Psoas muscle (tissue), 8 donors: ENCODE measurements around the gene NMT1. TPM values are rescaled to one million over a fixed set of nuclear protein-coding genes. Genes with fewer than 3 reads are reported as not detected.

Experiments
- ATAC-seq, 4 donors: fragments of 200-7000 bp; cut with Tn5 transposase; one replicate each; pipeline ENCODE4 v1.9.1; 2020; ENCODE audit warnings: moderate library complexity in 3 of 4, mild to moderate bottlenecking in 2 of 4
- DNase-seq, 2 donors: peaks; one replicate each; pipeline ENCODE4 v3.0.0-alpha.2; 2020
- H3K27ac ChIP-seq: fragments of 200-600 bp; one replicate; pipeline ENCODE4 v1.8.0; 2022
- H3K27me3 ChIP-seq, 3 donors: fragments of 200-600 bp in 1 of 3; one replicate each; pipeline versions ENCODE4 v1.6.1 to v1.8.0; 2013 to 2022; ENCODE audit warnings: low read length in 2 of 3, mild to moderate bottlenecking in 2 of 3, moderate library complexity in 1 of 3; ENCODE audit not compliant: insufficient read depth in 3 of 3
- H3K36me3 ChIP-seq, 2 donors: fragments of 200-600 bp in 1 of 2; one replicate each; pipeline versions ENCODE4 v1.6.1 to v1.8.0; 2013 to 2022; ENCODE audit warnings: low read depth in 1 of 2, mild to moderate bottlenecking in 1 of 2, moderate library complexity in 1 of 2; ENCODE audit not compliant: insufficient read depth in 1 of 2
- H3K4me1 ChIP-seq: fragments of 200-600 bp; one replicate; pipeline ENCODE4 v1.8.0; 2022
- H3K4me3 ChIP-seq: fragments of 200-600 bp; one replicate; pipeline ENCODE4 v1.8.0; 2022; ENCODE audit warnings: mild to moderate bottlenecking
- H3K9me3 ChIP-seq: fragments of 200-600 bp; one replicate; pipeline ENCODE4 v1.8.0; 2022
- CTCF ChIP-seq: fragments of 200-600 bp; IDR thresholded peaks from one replicate; pipeline ENCODE4 v1.8.0; 2022; ENCODE audit warnings: antibody characterized with exemption
- WGBS, 3 donors: extraction: QIAGEN DNeasy Blood & Tissue Kit; methylation state at CpG; one replicate each; pipeline versions ENCODE4 v1.1.6 to v1.1.7; 2013; 5-methylcytosine and 5-hydroxymethylcytosine counted together
- intact Hi-C, 2 donors: fragments of 100-400 bp; cut with DNase I; formaldehyde crosslinking; loops; one replicate each; pipeline versions ENCODE4 v1.11.0 to v1.14.2; 2022
- polyA plus RNA-seq, 3 donors: library from polyadenylated mRNA; stranded (reverse); fragments of 200-250 nt; gene quantifications; one replicate each; pipeline ENCODE4 v1.2.3, GENCODE V29; 2013
- total RNA-seq, 4 donors: library from RNA; stranded (reverse); fragmentation: NEBNext Ultra II Directional in 2 of 4; extraction: Animal tissue kit (Norgen Biotek cat#: 25700) in 2 of 4; gene quantifications; one replicate each; pipeline versions ENCODE4 v1.2.1 to v1.2.4, GENCODE V29; 2021 to 2023
- donor health status: healthy with polysubstance abuse.
- donor health status: DM: no; HTN: no; CAD: no; lungs with moderate emphysema.
- donor health status: Bipolar disorder and iron deficiency.
- donor health status: healthy.
- donor health status: DM: yes; HTN: yes; CAD: no.
- donor health status: DM: no; HTN: no; CAD: no.
- donor health status: DM: no; HTN: no; CAD: no.
- donor health status: DM: yes; HTN: yes; CAD: no.

The NMT1 gene
- total and polyA plus RNA-seq, 7 donors, result 58.0 to 164 (median 79.7) TPM

GRCh38 chr17:45102856-45103255, 41.7 kb downstream of the NMT1 start:
- no peak for DNase-seq
- ATAC-seq, result no peak

GRCh38 chr17:45103269-45103795, 42.2 kb downstream of the NMT1 start:
- H3K4me3 ChIP-seq, result no peak overlapping the region
- peaks cover 22% of the 10 kb centered on the region for H3K4me1 ChIP-seq
- peaks cover 26 to 97% of the 10 kb centered on the region in 2 donors for H3K36me3 ChIP-seq
- no peaks in the 10 kb centered on the region for H3K27me3 ChIP-seq
- peak overlapping the region; percentile 16 for H3K27ac ChIP-seq
- no peak for TF ChIP-seq CTCF
- peak in 2 of 4 donors; percentile 49 to 71 for ATAC-seq
- no peaks in the 10 kb centered on the region for H3K9me3 ChIP-seq
- intact Hi-C loops, result no loop called here
- no peak for DNase-seq
- WGBS, 3 donors, result 29 to 44% (median 31%) methylated on average over 9 of the region's 9 CpGs

More at GRCh38 chr17:45102856-45103255, 41.7 kb downstream of the NMT1 start:
- Histone ChIP-seq H3K27me3 (no peaks in the 10 kb centered on the region), H3K9me3 (no peaks in the 10 kb centered on the region), H3K36me3 (peaks cover 26 to 97% of the 10 kb centered on the region in 2 donors), H3K27ac (peak overlapping the region; percentile 16), H3K4me1 (peaks cover 24% of the 10 kb centered on the region), H3K4me3 (no peak overlapping the region)
- 46 to 79% (median 54%) methylated on average over 9 of the region's 9 CpGs for WGBS, 3 donors
- TF ChIP-seq CTCF, result no peak
- intact Hi-C loops, result no loop called here

- no peaks in the 10 kb centered on the region for H3K27me3 ChIP-seq
- peak; percentile 21 to 49 (median 38) for ATAC-seq
- no peak for TF ChIP-seq CTCF
- peak overlapping the region; percentile 27 for H3K27ac ChIP-seq
- no peak overlapping the region for H3K4me3 ChIP-seq
- DNase-seq, result no peak
- no peaks in the 10 kb centered on the region for H3K9me3 ChIP-seq
- WGBS, 3 donors, result 55 to 79% (median 74%) methylated on average over 8 of the region's 8 CpGs
- peaks cover 23% of the 10 kb centered on the region for H3K4me1 ChIP-seq
- H3K36me3 ChIP-seq, result peaks cover 24 to 97% of the 10 kb centered on the region in 2 donors
- intact Hi-C loops, result no loop called here
Observed at GRCh38 chr17:45104029-45104428, 42.9 kb downstream of the NMT1 start.

- H3K27ac ChIP-seq, result peak overlapping the region; percentile 27
- peaks cover 28% of the 10 kb centered on the region for H3K4me1 ChIP-seq
- no peak for TF ChIP-seq CTCF
- no peaks in the 10 kb centered on the region for H3K9me3 ChIP-seq
- H3K36me3 ChIP-seq, result peaks cover 23 to 97% of the 10 kb centered on the region in 2 donors
- no peaks in the 10 kb centered on the region for H3K27me3 ChIP-seq
- DNase-seq (no peak), ATAC-seq (peak in 2 of 4 donors; percentile 2 to 7)
- intact Hi-C loops, result no loop called here
- H3K4me3 ChIP-seq, result no peak overlapping the region
- WGBS, 3 donors, result 42 to 72% (median 51%) methylated on average over 6 of the region's 6 CpGs
Observed at GRCh38 chr17:45104497-45104896, 43.4 kb downstream of the NMT1 start.
